PC-3 (cell line): ENCODE data around the gene EPHB1.

Experiments used
- CTCF ChIP-seq: fragments of 300-600 bp; sonication (generic); conservative IDR thresholded peaks from 2 replicates; pipeline ENCODE4 v1.5.1; 2017; ENCODE audit warnings: antibody characterized with exemption, low read depth, mild to moderate bottlenecking, low read length
- EZH2 ChIP-seq: fragments of 300-600 bp; sonication (generic); IDR thresholded peaks from one replicate; pipeline ENCODE4 v1.6.1; 2017; ENCODE audit warnings: antibody characterized with exemption, mild to moderate bottlenecking, low read length; ENCODE audit not compliant: unreplicated experiment

DNA sequence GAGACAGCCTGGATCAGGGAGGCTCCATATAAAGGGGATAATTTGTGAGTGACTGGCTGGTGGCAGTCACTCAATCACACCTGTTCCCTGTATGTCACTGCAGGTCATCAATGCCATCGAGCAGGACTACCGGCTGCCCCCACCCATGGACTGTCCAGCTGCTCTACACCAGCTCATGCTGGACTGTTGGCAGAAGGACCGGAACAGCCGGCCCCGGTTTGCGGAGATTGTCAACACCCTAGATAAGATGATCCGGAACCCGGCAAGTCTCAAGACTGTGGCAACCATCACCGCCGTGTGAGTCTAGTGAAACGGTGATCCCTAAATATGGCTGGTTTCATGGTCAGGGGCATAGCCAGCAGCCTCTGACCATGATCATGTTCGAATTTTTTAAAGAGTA is 453.2 kb downstream of the EPHB1 start:
- no peak for TF ChIP-seq CTCF
- no peak for TF ChIP-seq EZH2
